Measurements from ENCODE around the gene SRRD.

Gene SRRD

DNA sequence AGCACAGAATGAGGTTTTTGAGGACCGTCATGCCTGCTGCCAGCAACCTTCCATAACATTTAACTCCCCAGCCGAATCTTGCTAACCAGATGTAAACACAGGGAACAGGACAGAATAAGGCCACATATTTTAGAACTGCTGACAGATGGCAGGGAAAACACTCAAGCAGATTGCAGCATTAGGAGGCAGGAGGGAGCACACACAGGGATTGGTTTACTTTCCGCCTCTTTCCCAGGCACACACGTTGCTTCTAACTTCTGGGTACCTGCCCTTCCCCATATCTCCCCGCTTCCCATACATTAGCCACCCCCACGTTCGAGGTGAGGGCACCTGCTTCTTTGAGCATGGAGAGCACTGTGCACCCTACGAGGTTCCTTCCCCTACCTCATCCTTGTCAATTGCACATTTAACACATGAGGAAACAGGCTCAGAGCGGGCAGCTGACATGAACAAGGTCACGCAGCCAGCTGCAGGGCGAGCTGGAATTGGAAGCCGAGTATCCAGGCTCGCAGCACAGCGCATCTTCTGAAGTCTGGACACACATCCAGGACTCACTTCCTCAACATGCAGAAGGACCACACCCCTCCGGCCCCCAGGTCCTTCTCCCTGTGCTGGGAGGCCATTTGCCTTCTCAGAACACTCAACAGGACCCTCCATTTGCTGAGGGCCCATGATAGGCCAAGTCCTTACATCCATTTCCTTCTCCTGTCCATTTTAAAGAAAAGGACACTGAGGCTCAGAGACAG lies 35.9 kb upstream of the SRRD start:
- Histone ChIP-seq H3K27me3 (ENCODE audit: insufficient read depth, low read depth) (no peaks in the 10 kb centered on the region), H3K4me3 (IDR thresholded peaks at IDR 0.05; ENCODE audit: insufficient read depth, low read depth, low read length) (no peak overlapping the region), H3K9ac (no peak overlapping the region), H3K4me1 (ENCODE audit: low read depth, poor library complexity, severe bottlenecking) (no peaks in the 10 kb centered on the region), H3K4me2 (no peak overlapping the region), H3K36me3 (ENCODE audit: insufficient read depth) (no peaks in the 10 kb centered on the region), H4K20me1 (ENCODE audit: insufficient read depth) (no peaks in the 10 kb centered on the region), H3K27ac (no peak overlapping the region), H2AFZ (ENCODE audit: low read depth) (no peak overlapping the region), H3K79me2 (ENCODE audit: insufficient read depth, low read depth) (no peaks in the 10 kb centered on the region)
- TF ChIP-seq CTCF (conservative IDR thresholded peaks at IDR 0.05; ENCODE audit: low read depth, low read length): no peak

- H4K20me1 ChIP-seq (ENCODE audit: insufficient read depth): no peaks in the 10 kb centered on the region
- no peaks in the 10 kb centered on the region for H3K27me3 ChIP-seq (ENCODE audit: insufficient read depth, low read depth)
- no peak for TF ChIP-seq CTCF (conservative IDR thresholded peaks at IDR 0.05; ENCODE audit: low read depth, low read length)
- H3K4me2 ChIP-seq: no peak overlapping the region
- H3K9ac ChIP-seq: no peak overlapping the region
- no peaks in the 10 kb centered on the region for H3K79me2 ChIP-seq (ENCODE audit: insufficient read depth, low read depth)
- H2AFZ ChIP-seq (ENCODE audit: low read depth): no peak overlapping the region
- H3K27ac ChIP-seq: no peak overlapping the region
- no peaks in the 10 kb centered on the region for H3K4me1 ChIP-seq (ENCODE audit: low read depth, poor library complexity, severe bottlenecking)
- H3K4me3 ChIP-seq (IDR thresholded peaks at IDR 0.05; ENCODE audit: insufficient read depth, low read depth, low read length): no peak overlapping the region
- H3K36me3 ChIP-seq (ENCODE audit: insufficient read depth): no peaks in the 10 kb centered on the region
These were observed 35.3 kb upstream of the SRRD start for GRCh38 chr22:26448334-26448733.

DNA sequence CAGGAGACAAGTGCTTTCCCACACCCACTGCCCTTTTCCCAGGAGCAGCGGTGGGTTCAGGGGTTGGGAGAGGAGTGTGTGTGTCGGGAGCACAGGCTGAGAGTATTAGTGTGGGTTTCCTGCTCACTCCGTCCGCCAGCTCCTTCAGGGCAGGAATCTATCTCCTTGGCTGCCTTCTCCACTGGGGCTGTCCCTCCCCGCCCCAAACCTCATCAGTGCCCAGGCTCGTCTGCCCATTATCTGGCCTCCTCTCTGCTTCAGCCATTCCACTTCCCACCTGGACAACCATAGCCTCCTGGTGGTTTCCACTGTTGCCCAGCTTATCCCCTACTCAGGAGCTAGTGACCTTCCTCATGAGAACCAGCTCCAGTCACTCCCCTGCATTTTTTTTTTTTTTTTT lies 34.7 kb upstream of the SRRD start:
- H2AFZ ChIP-seq (ENCODE audit: low read depth): no peak overlapping the region
- H3K27me3 ChIP-seq (ENCODE audit: insufficient read depth, low read depth): no peaks in the 10 kb centered on the region
- H3K36me3 ChIP-seq (ENCODE audit: insufficient read depth): no peaks in the 10 kb centered on the region
- H3K9ac ChIP-seq: no peak overlapping the region
- no peak overlapping the region for H3K4me2 ChIP-seq
- H3K4me3 ChIP-seq (IDR thresholded peaks at IDR 0.05; ENCODE audit: insufficient read depth, low read depth, low read length): no peak overlapping the region
- no peak for TF ChIP-seq CTCF (conservative IDR thresholded peaks at IDR 0.05; ENCODE audit: low read depth, low read length)
- H3K79me2 ChIP-seq (ENCODE audit: insufficient read depth, low read depth): no peaks in the 10 kb centered on the region
- no peak overlapping the region for H3K27ac ChIP-seq
- no peaks in the 10 kb centered on the region for H4K20me1 ChIP-seq (ENCODE audit: insufficient read depth)
- no peaks in the 10 kb centered on the region for H3K4me1 ChIP-seq (ENCODE audit: low read depth, poor library complexity, severe bottlenecking)

DNA sequence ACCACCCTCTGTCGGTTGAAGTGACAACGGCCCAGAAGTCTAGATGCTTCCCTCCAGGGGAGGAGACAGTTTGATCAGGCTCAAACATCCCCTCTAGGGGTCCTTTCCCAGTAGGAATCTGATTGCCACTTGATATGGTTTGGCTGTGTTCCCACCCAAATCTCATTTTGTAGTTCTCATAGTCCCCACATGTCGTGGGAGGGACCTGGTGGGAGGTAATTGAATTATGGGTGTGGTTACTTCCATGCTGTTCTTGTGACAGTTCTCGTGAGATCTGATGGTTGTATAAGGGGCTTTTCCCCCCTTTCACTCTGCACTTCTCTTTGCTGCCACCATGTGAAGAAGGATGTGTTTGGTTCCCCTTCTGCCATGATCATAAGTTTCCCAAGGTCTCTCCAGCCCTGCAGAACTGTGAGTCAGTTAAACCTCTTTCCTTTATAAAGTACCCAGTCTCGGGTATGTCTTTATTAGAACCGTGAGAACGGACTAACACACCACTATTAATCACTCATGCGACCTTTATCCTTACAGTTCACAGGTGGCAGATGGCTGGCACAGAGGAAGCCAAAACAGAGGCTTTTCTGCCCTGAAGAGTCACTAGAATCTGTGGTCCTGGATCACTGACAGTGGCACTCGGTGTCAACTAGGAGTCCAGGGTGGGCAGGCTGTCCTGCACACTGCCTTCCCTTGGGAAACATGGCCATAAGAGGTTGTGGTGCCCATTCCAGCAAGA lies 33.1 kb upstream of the SRRD start:
- no peak for TF ChIP-seq CTCF (conservative IDR thresholded peaks at IDR 0.05; ENCODE audit: low read depth, low read length)
- Histone ChIP-seq H3K4me1 (ENCODE audit: low read depth, poor library complexity, severe bottlenecking) (no peaks in the 10 kb centered on the region), H3K36me3 (ENCODE audit: insufficient read depth) (no peaks in the 10 kb centered on the region), H2AFZ (ENCODE audit: low read depth) (no peak overlapping the region), H3K27me3 (ENCODE audit: insufficient read depth, low read depth) (no peaks in the 10 kb centered on the region), H3K4me3 (IDR thresholded peaks at IDR 0.05; ENCODE audit: insufficient read depth, low read depth, low read length) (no peak overlapping the region), H3K79me2 (ENCODE audit: insufficient read depth, low read depth) (no peaks in the 10 kb centered on the region), H3K4me2 (no peak overlapping the region), H3K9ac (no peak overlapping the region), H3K27ac (no peak overlapping the region), H4K20me1 (ENCODE audit: insufficient read depth) (no peaks in the 10 kb centered on the region)
